SK-N-MC (cell line): ENCODE data around the gene SLC9A5.

Experiments used
- DNase-seq: peaks from one replicate; pipeline ENCODE4 v3.0.0-alpha.2; 2011; ENCODE audit warnings: low read depth, low spot score
- H3K27ac ChIP-seq: fragments of 200-600 bp; sonication (generic); 2 replicates; pipeline ENCODE4 v1.5.1; 2016; ENCODE audit warnings: mixed run types
- H3K36me3 ChIP-seq: fragments of 200-600 bp; sonication (generic); 2 replicates; pipeline ENCODE4 v1.6.1; 2017; ENCODE audit warnings: antibody characterized with exemption, low read length, mixed read lengths; ENCODE audit not compliant: insufficient read depth
- H3K4me3 ChIP-seq: fragments of 200-600 bp; sonication (generic); 2 replicates; pipeline ENCODE4 v1.5.1; 2016
- H3K9ac ChIP-seq: fragments of 200-600 bp; sonication (generic); 2 replicates; pipeline ENCODE4 v1.8.0; 2017; ENCODE audit warnings: mixed run types, mixed read lengths; ENCODE audit not compliant: insufficient read length
- H3K9me3 ChIP-seq: fragments of 200-600 bp; sonication (generic); 2 replicates; pipeline ENCODE4 v1.6.1; 2017; ENCODE audit warnings: low read depth, mild to moderate bottlenecking, antibody characterized with exemption, low read length, moderate library complexity, mixed read lengths
- EZH2 ChIP-seq: fragments of 200-600 bp; sonication (generic); IDR thresholded peaks from one replicate; pipeline ENCODE4 v1.6.1; 2017; ENCODE audit warnings: antibody characterized with exemption
- FOXP2 ChIP-seq: optimal IDR thresholded peaks from 2 replicates; pipeline ENCODE3; 2011; ENCODE audit warnings: mild to moderate bottlenecking, moderate library complexity; ENCODE audit not compliant: insufficient read depth; ENCODE audit errors: extremely low read length, control extremely low read depth
- POLR2AphosphoS5 ChIP-seq: IDR thresholded peaks from 2 replicates; pipeline ENCODE4 v1.6.1; 2012; ENCODE audit warnings: mild to moderate bottlenecking, low read depth, low read length, borderline replicate concordance

SLC9A5 gene

DNA sequence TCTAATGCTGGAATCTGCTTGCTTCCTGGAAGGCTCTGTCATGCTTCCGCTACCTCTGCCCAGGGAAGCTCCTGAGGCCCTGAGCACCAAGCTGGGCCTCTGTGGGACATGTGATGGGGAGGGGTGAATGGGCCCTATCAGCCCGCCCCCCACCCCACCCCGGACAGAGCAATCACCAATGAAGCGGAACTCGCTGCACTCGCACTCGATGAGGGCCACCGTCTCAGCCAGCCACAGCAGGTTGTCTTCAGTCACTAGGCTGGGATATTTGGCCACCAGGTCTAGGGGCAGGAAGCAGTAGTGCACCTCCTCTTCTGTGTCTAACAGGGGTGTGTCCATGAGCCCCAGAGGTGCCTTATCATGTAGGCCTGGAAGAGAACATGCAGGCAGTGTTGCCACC, 54.2 kb downstream of the SLC9A5 start:
- TF ChIP-seq POLR2AphosphoS5: no peak
- TF ChIP-seq EZH2: no peak
- TF ChIP-seq FOXP2: no peak
- H3K9ac ChIP-seq: no peak overlapping the region
- DNase-seq: no peak
- no peak overlapping the region for H3K4me3 ChIP-seq
- H3K9me3 ChIP-seq: no peaks in the 10 kb centered on the region
- H3K27ac ChIP-seq: no peak overlapping the region
- no peaks in the 10 kb centered on the region for H3K36me3 ChIP-seq

DNA sequence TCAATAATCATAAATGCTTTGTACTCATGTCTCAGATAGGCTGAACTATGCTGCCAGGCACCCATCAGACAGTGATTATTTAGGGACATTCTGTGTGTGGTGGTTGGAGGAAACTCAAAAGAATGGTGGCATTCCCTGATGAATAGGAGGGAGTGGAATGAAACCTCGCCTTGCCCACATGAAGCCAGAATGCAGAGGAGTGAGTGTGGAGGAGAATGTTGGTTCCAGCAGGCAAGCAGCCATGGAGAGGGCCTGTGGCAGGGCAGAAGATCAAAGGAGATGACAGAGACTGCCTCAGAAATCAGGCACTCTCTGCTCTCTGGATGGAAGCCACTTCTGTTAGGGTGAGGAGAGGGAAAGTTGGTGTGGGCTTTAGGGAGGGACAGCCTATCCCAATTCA, 55.2 kb downstream of the SLC9A5 start:
- H3K9ac ChIP-seq: no peak overlapping the region
- H3K36me3 ChIP-seq: no peaks in the 10 kb centered on the region
- no peak overlapping the region for H3K27ac ChIP-seq
- DNase-seq: no peak
- H3K4me3 ChIP-seq: no peak overlapping the region
- TF ChIP-seq FOXP2: no peak
- no peak for TF ChIP-seq POLR2AphosphoS5
- no peak for TF ChIP-seq EZH2
- no peaks in the 10 kb centered on the region for H3K9me3 ChIP-seq

DNA sequence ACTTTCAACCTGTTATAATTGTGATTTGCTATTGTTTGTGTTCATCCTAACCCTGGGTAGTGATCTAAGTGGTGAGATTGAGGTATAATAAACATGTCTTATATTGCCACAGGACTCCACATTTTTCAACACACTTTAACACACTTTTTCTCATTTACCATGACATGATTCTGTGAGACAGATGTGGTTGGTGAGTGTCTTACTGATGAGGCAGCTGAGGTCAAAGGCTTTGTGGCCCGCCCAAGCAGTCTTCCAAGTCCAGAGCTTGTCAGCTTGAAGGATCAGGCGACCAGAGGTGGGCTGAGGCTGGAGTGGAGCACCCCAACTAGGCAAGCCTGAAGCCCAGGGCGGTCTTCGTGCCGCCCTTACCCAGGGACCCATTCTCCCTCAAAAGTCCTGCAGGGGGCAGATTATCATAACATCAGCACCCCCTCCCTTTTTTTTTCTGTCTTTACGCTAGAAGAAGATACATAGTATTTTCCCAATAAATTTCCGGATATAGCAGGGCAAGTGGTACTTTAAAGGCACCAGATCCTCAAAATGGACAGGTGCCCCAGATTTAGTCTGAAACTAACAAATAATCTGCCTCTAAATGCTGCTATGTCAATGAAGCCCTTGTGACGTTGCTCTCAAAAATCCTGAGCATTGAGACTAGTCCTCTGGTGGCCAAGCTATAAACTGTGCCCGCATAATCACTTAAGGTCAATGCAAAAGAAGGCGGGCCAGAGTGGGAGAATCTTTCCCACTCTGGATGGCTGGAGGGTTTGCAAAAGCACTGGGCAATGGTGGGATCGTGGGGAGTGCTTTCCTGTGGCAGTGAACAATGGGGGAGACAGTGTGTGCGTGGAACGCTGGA, 56.7 kb downstream of the SLC9A5 start:
- H3K27ac ChIP-seq: no peak overlapping the region
- no peak overlapping the region for H3K4me3 ChIP-seq
- DNase-seq: no peak
- H3K9ac ChIP-seq: no peak overlapping the region
- no peaks in the 10 kb centered on the region for H3K9me3 ChIP-seq
- H3K36me3 ChIP-seq: no peaks in the 10 kb centered on the region
- TF ChIP-seq FOXP2 (no peak), EZH2 (no peak), POLR2AphosphoS5 (no peak)

DNA sequence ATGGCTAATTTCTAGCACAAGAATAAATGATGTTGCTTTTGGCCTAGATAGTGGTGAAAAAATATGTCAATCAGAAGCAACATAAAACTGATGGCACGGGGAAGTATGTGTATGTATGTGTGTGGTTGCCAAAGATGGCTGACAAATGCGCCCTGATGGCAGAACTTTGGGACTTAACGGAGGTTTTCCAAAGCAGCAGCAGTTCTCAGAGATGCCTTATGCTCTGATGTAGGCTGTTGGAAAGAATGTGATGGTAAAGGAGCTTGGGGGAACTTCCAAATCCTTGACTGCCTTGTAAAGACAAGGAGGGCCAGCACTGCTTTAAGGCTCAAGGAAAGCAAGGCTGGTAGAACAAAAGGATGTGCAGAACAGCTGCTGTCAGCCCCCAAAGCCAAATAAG, 61.8 kb downstream of the SLC9A5 start:
- Histone ChIP-seq H3K36me3 (no peaks in the 10 kb centered on the region), H3K27ac (no peak overlapping the region), H3K9me3 (no peaks in the 10 kb centered on the region), H3K9ac (no peak overlapping the region), H3K4me3 (no peak overlapping the region)
- no peak for TF ChIP-seq EZH2
- no peak for TF ChIP-seq POLR2AphosphoS5
- TF ChIP-seq FOXP2: no peak
- no peak for DNase-seq

DNA sequence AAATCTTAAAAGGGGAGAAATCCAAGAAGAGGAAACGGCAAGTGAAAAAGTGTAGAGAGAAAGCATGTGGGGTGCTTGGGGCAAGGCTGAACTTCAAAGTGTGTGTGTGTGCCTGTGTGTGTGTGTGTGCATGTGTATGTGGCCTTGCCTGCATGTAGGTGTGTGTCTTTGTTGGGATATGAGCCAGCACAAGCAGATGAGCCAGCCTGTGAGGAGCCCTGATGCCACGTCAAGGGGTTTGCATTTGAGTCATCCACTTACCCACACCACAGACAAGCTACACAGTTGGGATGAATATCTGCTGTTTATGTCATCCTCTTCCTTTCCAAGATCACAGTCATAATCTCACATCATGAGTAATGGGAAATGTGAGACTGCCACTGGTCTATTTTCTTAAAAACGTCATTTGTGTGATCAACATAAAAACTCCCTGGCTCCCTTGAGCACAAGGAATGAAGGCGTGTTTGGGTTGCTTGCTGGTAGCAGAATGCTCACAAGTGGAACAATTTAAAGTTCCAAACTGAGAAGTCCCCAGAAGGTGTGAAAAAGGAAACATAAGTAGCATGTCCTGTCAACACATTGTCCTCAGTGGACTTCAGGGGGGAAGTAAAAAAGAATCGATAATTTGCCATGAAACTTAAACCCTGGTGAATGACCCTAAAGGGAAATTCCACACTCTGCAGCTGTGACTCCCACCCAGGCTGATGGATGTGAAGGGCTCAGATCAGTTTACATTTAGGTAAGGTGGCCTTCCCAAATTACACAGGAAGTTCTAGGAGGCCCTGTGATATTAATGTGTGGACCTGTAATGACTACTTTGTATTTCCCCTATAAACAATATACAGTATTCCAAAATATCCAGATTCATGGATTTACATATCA, 63.1 kb downstream of the SLC9A5 start:
- TF ChIP-seq POLR2AphosphoS5: no peak
- no peak for TF ChIP-seq EZH2
- Histone ChIP-seq H3K9ac (no peak overlapping the region), H3K27ac (no peak overlapping the region), H3K9me3 (no peaks in the 10 kb centered on the region), H3K36me3 (no peaks in the 10 kb centered on the region), H3K4me3 (no peak overlapping the region)
- DNase-seq: no peak

DNA sequence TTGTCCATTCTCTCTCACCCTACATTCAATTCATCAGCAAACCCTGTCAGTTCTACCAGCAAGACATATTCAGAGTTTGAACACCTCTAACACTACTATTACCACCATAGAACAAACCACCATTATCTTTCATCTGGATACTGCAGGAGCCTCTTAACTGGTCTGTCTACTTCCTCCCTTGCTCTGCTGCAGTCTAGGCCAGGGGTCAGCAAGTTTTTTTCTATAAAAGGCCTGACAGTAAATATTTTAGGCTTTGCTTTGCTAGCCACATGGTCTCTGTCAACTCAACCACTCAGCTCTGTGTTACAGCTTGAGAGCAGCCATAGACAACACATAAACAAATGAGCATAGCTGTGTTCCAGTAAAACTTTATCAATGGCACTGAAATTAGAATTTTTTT, 63.9 kb downstream of the SLC9A5 start:
- Histone ChIP-seq H3K36me3 (no peaks in the 10 kb centered on the region), H3K9ac (no peak overlapping the region), H3K27ac (no peak overlapping the region), H3K4me3 (no peak overlapping the region), H3K9me3 (no peaks in the 10 kb centered on the region)
- TF ChIP-seq FOXP2 (no peak), POLR2AphosphoS5 (no peak), EZH2 (no peak)
- no peak for DNase-seq

DNA sequence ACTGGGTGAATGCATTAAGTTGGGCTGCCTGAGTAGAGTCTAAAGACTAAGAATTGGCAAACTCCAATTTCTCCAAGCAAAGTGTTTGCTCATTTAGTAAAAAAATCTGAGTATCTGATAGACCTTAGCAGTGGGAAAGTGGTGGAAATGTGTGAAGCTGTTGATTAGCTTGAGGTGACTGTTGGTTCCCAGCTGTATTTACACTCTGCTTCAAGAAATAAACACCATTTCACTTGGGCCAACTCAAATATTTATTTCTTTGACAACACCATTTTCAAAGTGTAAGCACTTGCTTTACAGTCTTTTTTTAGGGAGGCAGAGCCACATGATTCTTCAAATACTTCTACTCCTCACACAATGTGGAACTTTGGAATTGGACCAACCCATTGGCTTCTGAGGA, 69.1 kb downstream of the SLC9A5 start:
- TF ChIP-seq FOXP2 (no peak), POLR2AphosphoS5 (no peak), EZH2 (no peak)

More for the DNA sequence above, 69.1 kb downstream of the SLC9A5 start:
- Histone ChIP-seq H3K9ac (no peak overlapping the region), H3K36me3 (no peaks in the 10 kb centered on the region), H3K27ac (no peak overlapping the region), H3K9me3 (no peaks in the 10 kb centered on the region), H3K4me3 (no peak overlapping the region)
- no peak for DNase-seq
